MCF 10A (cell line): Measurements from ENCODE around the gene SASH3. TPM values are rescaled to one million over a fixed set of nuclear protein-coding genes. Genes with fewer than 3 reads are reported as not detected.

Source experiments
- BruUV-seq: library from RNA; stranded (reverse); fragments of 400-500 nt; replicated peaks from 2 replicates; lab custom pipeline; 2021; lab: Mats Ljungman, UMichigan
- CTCF ChIA-PET: fragments of 300-600 bp; sonication (Branson Sonifier 250); formaldehyde crosslinking; extraction: SDS; loops from one replicate; lab custom pipeline; 2021; ENCODE audit warnings: antibody characterized with exemption, inconsistent platforms; lab: Yijun Ruan, JAX
- POLR2A ChIA-PET: fragments of 300-600, 350-650 bp; sonication (Branson Sonifier 250); formaldehyde crosslinking; extraction: SDS; loops from one replicate; lab custom pipeline; 2020; ENCODE audit warnings: antibody characterized with exemption, inconsistent platforms; lab: Yijun Ruan, JAX
- DNase-seq: peaks from one replicate; pipeline ENCODE4 v3.0.0-alpha.2; 2018; ENCODE audit not compliant: unreplicated experiment
- H3K27ac Mint-ChIP-seq: one replicate; pipeline ENCODE4 v1.8.0; 2022; ENCODE audit warnings: mild to moderate bottlenecking, low read depth, mixed read lengths; ENCODE audit not compliant: unreplicated experiment
- H3K27me3 Mint-ChIP-seq: one replicate; pipeline ENCODE4 v1.8.0; 2022; ENCODE audit warnings: mixed read lengths; ENCODE audit not compliant: insufficient read depth, unreplicated experiment
- H3K36me3 Mint-ChIP-seq: one replicate; pipeline ENCODE4 v1.8.0; 2022; ENCODE audit warnings: mild to moderate bottlenecking, moderate library complexity, mixed read lengths; ENCODE audit not compliant: insufficient read depth, unreplicated experiment
- H3K4me1 Mint-ChIP-seq: one replicate; pipeline ENCODE4 v1.8.0; 2022; ENCODE audit warnings: mixed read lengths; ENCODE audit not compliant: insufficient read depth, unreplicated experiment
- H3K4me3 Mint-ChIP-seq: one replicate; pipeline ENCODE4 v1.8.0; 2022; ENCODE audit warnings: mild to moderate bottlenecking, moderate library complexity, mixed read lengths; ENCODE audit not compliant: unreplicated experiment
- H3K9me3 Mint-ChIP-seq: one replicate; pipeline ENCODE4 v1.8.0; 2022; ENCODE audit warnings: mixed read lengths; ENCODE audit not compliant: unreplicated experiment
- intact Hi-C: fragments of 100-400 bp; cut with micrococcal nuclease; formaldehyde crosslinking; loops from 2 replicates; pipeline ENCODE4 v1.14.1; 2022
- total RNA-seq: library from RNA; stranded (reverse); gene quantifications from 2 replicates; pipeline ENCODE4 v1.2.3, GENCODE V29; 2022
- TF ChIP-seq, protein P1 (sequence below): fragments of 200-600 bp; IDR thresholded peaks from one replicate; pipeline ENCODE4 v1.8.0; 2022; ENCODE audit warnings: antibody characterized with exemption, mild to moderate bottlenecking; ENCODE audit not compliant: unreplicated experiment

The SASH3 gene
- total RNA-seq, 1 experiment from 2014 or later, result not detected

DNA sequence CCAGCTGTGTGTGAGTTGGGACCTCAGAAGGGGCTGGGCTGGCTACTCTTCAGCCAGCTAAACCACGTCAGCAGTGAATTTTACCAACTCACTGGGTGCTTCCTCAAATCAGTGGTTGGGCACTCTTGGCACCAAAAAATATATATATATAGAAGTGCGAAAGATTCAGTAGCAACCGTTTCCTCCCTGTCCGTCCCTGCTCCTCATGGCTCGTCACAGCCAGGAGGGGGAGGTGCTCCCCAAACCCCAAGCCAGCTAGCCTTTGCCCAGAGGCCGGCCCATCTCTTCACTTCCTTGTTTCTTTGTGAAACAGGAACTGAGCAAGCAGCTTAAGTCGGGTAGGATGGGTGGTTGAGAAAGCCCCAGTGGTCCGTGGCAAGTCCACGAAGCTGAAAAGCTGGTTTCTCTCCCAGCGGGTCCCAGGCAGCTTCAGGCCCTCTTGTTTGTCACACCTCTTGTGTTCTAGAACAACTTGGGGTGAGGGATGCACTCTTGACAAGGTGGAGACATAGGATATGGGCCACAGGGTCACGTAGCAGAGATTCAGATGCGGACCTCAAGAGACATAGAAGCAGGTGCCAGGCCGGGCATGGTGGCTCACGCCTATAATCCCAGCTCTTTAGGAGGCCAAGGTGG is 6.8 kb upstream of the SASH3 start:
- intact Hi-C loops, result no loop called here
- BruUV-seq, result no TSS peak
- TF ChIP-seq, protein P1, sequence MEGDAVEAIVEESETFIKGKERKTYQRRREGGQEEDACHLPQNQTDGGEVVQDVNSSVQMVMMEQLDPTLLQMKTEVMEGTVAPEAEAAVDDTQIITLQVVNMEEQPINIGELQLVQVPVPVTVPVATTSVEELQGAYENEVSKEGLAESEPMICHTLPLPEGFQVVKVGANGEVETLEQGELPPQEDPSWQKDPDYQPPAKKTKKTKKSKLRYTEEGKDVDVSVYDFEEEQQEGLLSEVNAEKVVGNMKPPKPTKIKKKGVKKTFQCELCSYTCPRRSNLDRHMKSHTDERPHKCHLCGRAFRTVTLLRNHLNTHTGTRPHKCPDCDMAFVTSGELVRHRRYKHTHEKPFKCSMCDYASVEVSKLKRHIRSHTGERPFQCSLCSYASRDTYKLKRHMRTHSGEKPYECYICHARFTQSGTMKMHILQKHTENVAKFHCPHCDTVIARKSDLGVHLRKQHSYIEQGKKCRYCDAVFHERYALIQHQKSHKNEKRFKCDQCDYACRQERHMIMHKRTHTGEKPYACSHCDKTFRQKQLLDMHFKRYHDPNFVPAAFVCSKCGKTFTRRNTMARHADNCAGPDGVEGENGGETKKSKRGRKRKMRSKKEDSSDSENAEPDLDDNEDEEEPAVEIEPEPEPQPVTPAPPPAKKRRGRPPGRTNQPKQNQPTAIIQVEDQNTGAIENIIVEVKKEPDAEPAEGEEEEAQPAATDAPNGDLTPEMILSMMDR, result no peak

DNA sequence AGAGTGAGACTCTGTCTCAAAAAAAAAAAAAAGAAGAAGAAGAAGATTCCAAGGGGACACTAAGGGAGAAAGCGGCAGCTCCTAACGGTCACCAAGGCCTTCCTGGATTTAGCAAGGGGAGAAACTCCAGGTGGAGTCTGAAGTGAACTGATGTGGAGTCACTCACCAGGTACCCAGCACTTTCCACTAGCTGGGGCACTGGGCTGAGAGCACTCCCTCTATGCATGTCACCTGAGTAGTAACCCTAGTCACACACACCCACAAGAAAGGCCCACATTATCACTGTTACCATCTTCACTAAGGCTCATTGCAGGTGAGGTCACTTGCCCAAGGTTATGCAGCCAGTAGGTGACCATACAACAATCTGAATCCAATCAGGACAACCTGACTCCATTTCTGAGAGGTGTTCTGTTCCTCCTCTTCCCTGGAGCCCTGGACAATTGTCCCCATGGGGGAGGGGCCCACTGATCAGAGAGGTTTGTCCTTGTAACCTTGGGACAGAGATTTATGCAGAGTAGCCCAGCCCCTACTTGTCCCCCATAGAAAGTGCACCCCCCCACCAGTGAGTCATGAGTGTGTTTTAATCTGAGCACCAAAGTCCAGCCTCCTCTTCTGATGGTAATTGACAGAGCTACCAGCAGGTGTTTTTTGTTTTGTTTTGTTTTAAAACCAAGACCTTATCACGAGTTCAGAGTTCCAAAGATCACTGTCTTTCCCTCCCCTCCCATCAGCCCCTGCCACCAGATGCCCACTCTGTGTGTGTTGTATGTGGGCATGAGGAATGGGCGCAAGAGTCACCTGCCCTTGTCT is 5.9 kb upstream of the SASH3 start:
- no peak overlapping the region for H3K27ac Mint-ChIP-seq

More for the DNA sequence above, 6.8 kb upstream of the SASH3 start:
- Mint-ChIP-seq H3K36me3 (no peaks in the 10 kb centered on the region), H3K4me3 (no peak overlapping the region), H3K9me3 (no peaks in the 10 kb centered on the region), H3K4me1 (no peaks in the 10 kb centered on the region), H3K27ac (no peak overlapping the region), H3K27me3 (no peaks in the 10 kb centered on the region)
- no peak for DNase-seq
- CTCF ChIA-PET, result interaction anchor here (0.7 to 1.7 kb wide), 4 partner anchors 9 to 171 kb away, joined by 3 to 5 read pairs (median 4); no protein-coding TSS in a partner anchor
- POLR2A ChIA-PET, result no interaction called here

DNA sequence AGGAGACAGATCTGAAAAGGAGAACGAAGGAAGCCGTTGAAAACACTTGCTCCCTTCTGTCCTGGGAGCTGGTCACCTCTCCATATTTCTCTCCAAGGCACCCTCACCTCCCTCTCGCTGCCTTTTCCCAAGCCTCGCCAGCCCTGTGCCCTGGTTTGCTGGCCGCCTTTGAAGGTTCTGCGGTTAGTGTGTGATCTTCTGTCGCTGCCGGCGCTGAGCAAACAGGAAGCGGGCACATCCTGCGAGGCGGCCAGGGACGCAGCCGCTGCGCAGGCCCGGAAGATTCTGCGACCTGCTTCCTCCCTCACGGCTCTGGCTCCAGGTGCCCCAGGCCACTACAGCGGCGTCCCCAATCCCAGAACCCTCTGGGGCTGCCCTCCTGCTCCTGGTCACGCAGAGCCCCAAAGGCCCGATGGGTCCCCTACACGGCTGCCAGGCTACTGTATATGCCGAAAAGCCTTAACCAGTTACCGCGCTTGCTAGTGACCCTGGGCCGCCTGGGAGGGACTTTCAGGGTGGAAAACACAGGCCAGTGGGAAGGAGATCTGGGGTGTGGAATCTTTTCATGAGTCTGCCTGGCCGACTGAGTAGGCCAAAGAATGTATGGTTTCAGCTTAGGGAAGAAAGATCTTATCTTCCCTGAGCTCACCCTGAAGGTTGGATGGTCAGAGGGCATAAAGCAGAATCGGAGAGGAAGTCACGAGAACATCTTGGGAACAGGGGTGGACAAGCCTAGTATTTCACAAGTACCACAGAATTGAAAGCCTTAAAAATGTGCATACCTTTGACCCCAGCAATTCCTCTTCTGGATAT is 2.3 kb upstream of the SASH3 start:
- H3K9me3 Mint-ChIP-seq, result no peaks in the 10 kb centered on the region
- H3K4me3 Mint-ChIP-seq, result no peak overlapping the region
- DNase-seq, result no peak
- TF ChIP-seq, protein P1, result no peak
- intact Hi-C loops, result no loop called here
- H3K27ac Mint-ChIP-seq, result no peak overlapping the region
- H3K27me3 Mint-ChIP-seq, result peaks cover 26% of the 10 kb centered on the region
- no TSS peak for BruUV-seq
- no peaks in the 10 kb centered on the region for H3K4me1 Mint-ChIP-seq
- H3K36me3 Mint-ChIP-seq, result no peaks in the 10 kb centered on the region
- POLR2A ChIA-PET, result no interaction called here
- CTCF ChIA-PET, result interaction anchor here (1.4 kb wide), 1 partner anchor 51 kb away, joined by 4 read pairs; no protein-coding TSS in a partner anchor

More for the DNA sequence above, 5.9 kb upstream of the SASH3 start:
- Mint-ChIP-seq H3K4me3 (no peak overlapping the region), H3K27me3 (peaks cover 4% of the 10 kb centered on the region), H3K36me3 (no peaks in the 10 kb centered on the region), H3K9me3 (no peaks in the 10 kb centered on the region), H3K4me1 (no peaks in the 10 kb centered on the region)
- intact Hi-C loops, result no loop called here
- TF ChIP-seq, protein P1, result no peak
- POLR2A ChIA-PET, result no interaction called here
- CTCF ChIA-PET, result interaction anchor here (0.6 to 1.7 kb wide), 2 partner anchors 10 to 135 kb away, joined by 3 to 5 read pairs; no protein-coding TSS in a partner anchor
- DNase-seq, result no peak
- BruUV-seq, result no TSS peak
